Activated CD4-positive, alpha-beta T cell treated with anti-CD3 and anti-CD28 coated beads, Interleukin-2, amount 10 ng/mL, durations not matched to agents 7 days and 5 days (primary cell): ENCODE results near the gene CLHC1. TPM values are rescaled to one million over a fixed set of nuclear protein-coding genes. Genes with fewer than 3 reads are reported as not detected.
"Not testable (repeated sequence)": the region's sequence is repeated elsewhere in the genome, so short reads cannot be mapped to it uniquely, and the experiment has no call there.

Experiments
- CTCF ChIA-PET: fragments of 350-600 bp; sonication (Branson Sonifier 250); formaldehyde crosslinking; loops from one replicate; lab custom pipeline; 2021; ENCODE audit warnings: antibody characterized with exemption; lab: Charles Lee
- POLR2A ChIA-PET: fragments of 350-600 bp; sonication (Branson Sonifier 250); formaldehyde crosslinking; loops from one replicate; lab custom pipeline; 2021; ENCODE audit warnings: antibody characterized with exemption; lab: Charles Lee
- DNase-seq: peaks from one replicate; pipeline ENCODE4 v3.0.0-alpha.2; 2020
- H3K27ac Mint-ChIP-seq: one replicate; pipeline ENCODE4 v1.8.0; 2021; ENCODE audit warnings: mild to moderate bottlenecking, moderate library complexity, mixed read lengths
- H3K27me3 Mint-ChIP-seq: one replicate; pipeline ENCODE4 v1.8.0; 2021; ENCODE audit warnings: mixed read lengths
- H3K36me3 Mint-ChIP-seq: one replicate; pipeline ENCODE4 v1.8.0; 2021; ENCODE audit warnings: low read depth, mixed read lengths
- H3K4me1 Mint-ChIP-seq: one replicate; pipeline ENCODE4 v1.8.0; 2021; ENCODE audit warnings: mixed read lengths
- H3K4me3 Mint-ChIP-seq: one replicate; pipeline ENCODE4 v1.8.0; 2021; ENCODE audit warnings: mild to moderate bottlenecking, moderate library complexity, mixed read lengths
- H3K9me3 Mint-ChIP-seq: one replicate; pipeline ENCODE4 v1.8.0; 2021; ENCODE audit warnings: mixed read lengths
- total RNA-seq, 2 experiments: library from RNA; stranded (reverse); gene quantifications; one replicate each; pipeline ENCODE4 v1.2.3, GENCODE V29; 2021

Gene CLHC1
- total RNA-seq, 2 experiments from 2014 or later = 9.6 to 11.2 TPM

GRCh38 chr2:55153584-55154299, 78.4 kb downstream of the CLHC1 start:
- no peaks in the 10 kb centered on the region for H3K36me3 Mint-ChIP-seq
- H3K9me3 Mint-ChIP-seq = no peaks in the 10 kb centered on the region
- DNase-seq = no peak
- POLR2A ChIA-PET = no interaction called here
- H3K4me1 Mint-ChIP-seq = peaks cover 7% of the 10 kb centered on the region
- no peak overlapping the region for H3K4me3 Mint-ChIP-seq
- H3K27ac Mint-ChIP-seq = no peak overlapping the region
- CTCF ChIA-PET = interaction anchor here (1.0 to 1.2 kb wide), 2 partner anchors 21 to 242 kb away, joined by 4 read pairs; no protein-coding TSS in a partner anchor
- no peaks in the 10 kb centered on the region for H3K27me3 Mint-ChIP-seq

- DNase-seq = no peak
- Mint-ChIP-seq H3K27ac (no peak overlapping the region), H3K9me3 (no peaks in the 10 kb centered on the region), H3K27me3 (no peaks in the 10 kb centered on the region), H3K4me3 (no peak overlapping the region), H3K4me1 (peaks cover 7% of the 10 kb centered on the region), H3K36me3 (no peaks in the 10 kb centered on the region)
- ChIA-PET POLR2A (no interaction called here), CTCF (interaction anchor here (1.0 to 1.2 kb wide), 2 partner anchors 22 to 241 kb away, joined by 4 read pairs; no protein-coding TSS in a partner anchor)
Measured at GRCh38 chr2:55152475-55153412, 79.3 kb downstream of the CLHC1 start.

- Mint-ChIP-seq H3K4me3 (no peak overlapping the region), H3K27ac (no peak overlapping the region), H3K9me3 (no peaks in the 10 kb centered on the region), H3K36me3 (no peaks in the 10 kb centered on the region), H3K27me3 (no peaks in the 10 kb centered on the region), H3K4me1 (peaks cover 1% of the 10 kb centered on the region)
- CTCF ChIA-PET = no interaction called here
- POLR2A ChIA-PET = no interaction called here
- no peak for DNase-seq
Measured at GRCh38 chr2:55151733-55152433, 80.2 kb downstream of the CLHC1 start.

- H3K36me3 Mint-ChIP-seq = no peaks in the 10 kb centered on the region
- ChIA-PET CTCF (interaction anchor here (0.6 kb wide), 1 partner anchor 353 kb away, joined by 3 read pairs; no protein-coding TSS in a partner anchor), POLR2A (no interaction called here)
- H3K27ac Mint-ChIP-seq = no peak overlapping the region
- H3K4me3 Mint-ChIP-seq = no peak overlapping the region
- H3K4me1 Mint-ChIP-seq = no peaks in the 10 kb centered on the region
- H3K27me3 Mint-ChIP-seq = no peaks in the 10 kb centered on the region
- DNase-seq = no peak
- no peaks in the 10 kb centered on the region for H3K9me3 Mint-ChIP-seq
Measured at GRCh38 chr2:55150834-55151233, 81.3 kb downstream of the CLHC1 start.

GRCh38 chr2:55148269-55148668, 83.8 kb downstream of the CLHC1 start:
- Mint-ChIP-seq H3K9me3 (peaks cover 6% of the 10 kb centered on the region), H3K4me3 (no peak overlapping the region), H3K27ac (no peak overlapping the region), H3K4me1 (no peaks in the 10 kb centered on the region), H3K27me3 (no peaks in the 10 kb centered on the region), H3K36me3 (no peaks in the 10 kb centered on the region)
- CTCF ChIA-PET = interaction anchor here (0.7 kb wide), 1 partner anchor 10 kb away, joined by 3 read pairs; no protein-coding TSS in a partner anchor
- POLR2A ChIA-PET = no interaction called here
- DNase-seq = no peak

DNA sequence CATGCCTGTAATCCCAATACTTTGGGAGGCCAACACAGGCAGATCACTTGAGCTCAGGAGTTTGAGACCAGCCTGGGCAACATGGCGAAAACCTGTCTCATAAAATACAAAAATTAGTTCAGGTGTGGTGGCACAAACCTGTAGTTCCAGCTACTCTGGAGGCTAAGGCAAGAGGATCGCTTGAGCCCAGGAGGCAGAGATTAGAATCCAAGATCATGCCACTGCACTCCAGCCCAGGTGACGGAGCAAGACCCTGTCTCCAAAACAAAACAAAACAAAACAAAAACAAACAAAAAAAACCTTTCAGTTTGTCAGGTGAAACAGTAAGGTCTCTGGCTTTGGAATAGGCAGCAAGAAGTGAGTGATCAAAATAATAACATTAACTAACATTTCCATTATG, 84.6 kb downstream of the CLHC1 start:
- no peak overlapping the region for H3K4me3 Mint-ChIP-seq

GRCh38 chr2:55147041-55147440, 85.1 kb downstream of the CLHC1 start:
- peaks cover 6% of the 10 kb centered on the region for H3K9me3 Mint-ChIP-seq
- peaks cover under 1% of the 10 kb centered on the region for H3K36me3 Mint-ChIP-seq
- H3K27ac Mint-ChIP-seq = no peak overlapping the region
- peaks cover 7% of the 10 kb centered on the region for H3K4me1 Mint-ChIP-seq
- ChIA-PET CTCF (no interaction called here), POLR2A (no interaction called here)
- H3K27me3 Mint-ChIP-seq = no peaks in the 10 kb centered on the region
- no peak overlapping the region for H3K4me3 Mint-ChIP-seq
- no peak for DNase-seq

More for the DNA sequence above, 84.6 kb downstream of the CLHC1 start:
- ChIA-PET POLR2A (no interaction called here), CTCF (no interaction called here)
- H3K9me3 Mint-ChIP-seq = peaks cover 6% of the 10 kb centered on the region
- H3K36me3 Mint-ChIP-seq = no peaks in the 10 kb centered on the region
- peaks cover 2% of the 10 kb centered on the region for H3K4me1 Mint-ChIP-seq
- no peak overlapping the region for H3K27ac Mint-ChIP-seq
- no peaks in the 10 kb centered on the region for H3K27me3 Mint-ChIP-seq
- DNase-seq = no peak

DNA sequence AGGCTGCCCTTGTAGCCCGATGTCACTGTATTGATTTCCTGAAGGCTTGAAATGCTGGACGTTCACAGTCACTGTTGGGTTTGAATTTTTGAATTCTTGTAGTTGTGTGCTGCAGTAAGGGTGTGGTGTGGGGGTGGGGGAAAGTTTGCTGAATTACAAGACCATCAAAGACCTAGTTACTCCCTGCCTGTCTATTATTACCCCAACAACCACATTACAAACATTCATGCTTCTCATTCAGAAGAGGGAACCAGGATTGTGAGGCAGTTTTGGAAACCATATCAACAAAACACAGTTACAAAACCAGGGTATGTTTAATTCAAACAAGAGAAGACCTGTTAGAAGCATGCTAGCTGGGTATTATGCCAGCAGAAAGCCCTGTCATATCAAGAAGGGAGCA, 85.8 kb downstream of the CLHC1 start:
- no peak overlapping the region for H3K27ac Mint-ChIP-seq
- ChIA-PET CTCF (no interaction called here), POLR2A (no interaction called here)

DNA sequence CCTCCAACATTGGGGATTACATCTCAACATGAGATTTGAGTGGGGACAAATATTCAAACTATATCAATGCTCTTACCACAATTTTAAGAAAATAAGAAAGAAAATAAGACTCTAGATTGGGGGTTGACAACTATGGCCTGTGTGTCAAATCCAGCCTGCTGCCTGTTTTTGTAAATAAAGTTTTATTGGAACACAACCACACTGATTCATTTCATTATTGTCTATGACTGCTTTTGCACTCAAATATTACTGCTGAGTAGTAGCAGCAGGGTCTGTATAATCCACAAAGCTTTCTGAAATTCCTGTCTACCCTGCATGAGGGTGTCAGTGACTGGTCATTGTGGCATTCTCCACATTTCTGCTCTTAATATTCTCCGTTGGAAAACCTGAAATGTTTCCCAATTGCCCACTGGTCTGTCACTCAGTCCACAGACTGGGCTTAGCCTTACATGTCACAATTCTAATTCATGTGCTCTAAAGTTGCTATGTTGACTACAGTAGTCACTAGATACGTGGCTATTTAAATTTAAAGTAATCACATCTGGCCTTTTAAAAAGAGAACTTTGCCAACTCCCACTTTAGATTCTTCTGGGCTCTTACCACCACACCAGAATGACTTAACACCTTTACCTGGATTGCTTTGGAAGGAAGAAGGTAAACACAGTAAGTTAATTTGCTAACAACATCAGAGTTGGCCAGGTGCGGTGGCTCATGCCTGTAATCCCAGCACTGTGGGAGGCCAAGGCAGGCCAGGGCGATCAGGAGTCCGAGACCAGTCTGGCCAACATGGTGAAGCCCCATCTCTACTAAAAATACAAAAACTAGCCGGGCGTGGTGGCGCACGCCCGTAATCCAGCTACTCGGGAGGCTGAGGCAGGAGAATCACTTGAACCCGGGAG, 86.9 kb downstream of the CLHC1 start:
- H3K27me3 Mint-ChIP-seq = no peaks in the 10 kb centered on the region
- H3K9me3 Mint-ChIP-seq = peaks cover 9% of the 10 kb centered on the region
- H3K4me1 Mint-ChIP-seq = peaks cover 19% of the 10 kb centered on the region
- CTCF ChIA-PET = interaction anchor here (0.9 kb wide), 1 partner anchor 95 kb away, joined by 3 read pairs; the partner anchor contains the start of gene RTN4
- POLR2A ChIA-PET = no interaction called here
- H3K27ac Mint-ChIP-seq = no peak overlapping the region
- H3K36me3 Mint-ChIP-seq = peaks cover 3% of the 10 kb centered on the region
- DNase-seq = no peak
- no peak overlapping the region for H3K4me3 Mint-ChIP-seq

More for the DNA sequence above, 85.8 kb downstream of the CLHC1 start:
- Mint-ChIP-seq H3K4me1 (peaks cover 14% of the 10 kb centered on the region), H3K36me3 (peaks cover 3% of the 10 kb centered on the region), H3K9me3 (peaks cover 9% of the 10 kb centered on the region), H3K4me3 (no peak overlapping the region), H3K27me3 (no peaks in the 10 kb centered on the region)
- no peak for DNase-seq

GRCh38 chr2:55143706-55144105, 88.4 kb downstream of the CLHC1 start:
- H3K27ac Mint-ChIP-seq, POLR2A ChIA-PET, H3K9me3 Mint-ChIP-seq, DNase-seq, H3K4me3 Mint-ChIP-seq, H3K36me3 Mint-ChIP-seq, H3K27me3 Mint-ChIP-seq: not testable (repeated sequence)
- CTCF ChIA-PET = interaction anchor here (0.7 kb wide), 1 partner anchor 297 kb away, joined by 3 read pairs; no protein-coding TSS in a partner anchor
- peaks cover 19% of the 10 kb centered on the region for H3K4me1 Mint-ChIP-seq

DNA sequence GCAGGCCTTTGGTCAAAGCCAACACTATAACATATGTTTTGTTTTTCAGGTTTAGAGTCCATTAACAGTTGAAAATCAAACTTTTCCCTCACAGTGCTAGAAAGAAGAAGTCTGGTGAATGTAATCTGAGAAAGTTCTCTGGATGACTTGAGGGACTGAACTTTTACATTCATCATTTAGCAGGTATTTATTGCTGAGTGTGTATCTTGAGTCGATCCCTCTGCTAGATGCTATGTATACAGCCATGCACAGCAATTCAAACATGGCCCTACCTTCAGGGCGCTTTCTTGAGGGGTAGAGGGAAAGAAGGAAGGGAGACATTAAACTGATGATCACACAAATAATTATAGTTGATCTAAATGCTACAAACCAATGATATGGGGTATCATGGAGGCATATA, 89.6 kb downstream of the CLHC1 start:
- ChIA-PET POLR2A (no interaction called here), CTCF (no interaction called here)
- Mint-ChIP-seq H3K4me3 (no peak overlapping the region), H3K27ac (peak overlapping the region; percentile 77), H3K27me3 (no peaks in the 10 kb centered on the region), H3K4me1 (peaks cover 19% of the 10 kb centered on the region), H3K36me3 (peaks cover 3% of the 10 kb centered on the region), H3K9me3 (peaks cover 9% of the 10 kb centered on the region)
- DNase-seq = no peak
